ENCODE data around the gene HTRA2.

DNA sequence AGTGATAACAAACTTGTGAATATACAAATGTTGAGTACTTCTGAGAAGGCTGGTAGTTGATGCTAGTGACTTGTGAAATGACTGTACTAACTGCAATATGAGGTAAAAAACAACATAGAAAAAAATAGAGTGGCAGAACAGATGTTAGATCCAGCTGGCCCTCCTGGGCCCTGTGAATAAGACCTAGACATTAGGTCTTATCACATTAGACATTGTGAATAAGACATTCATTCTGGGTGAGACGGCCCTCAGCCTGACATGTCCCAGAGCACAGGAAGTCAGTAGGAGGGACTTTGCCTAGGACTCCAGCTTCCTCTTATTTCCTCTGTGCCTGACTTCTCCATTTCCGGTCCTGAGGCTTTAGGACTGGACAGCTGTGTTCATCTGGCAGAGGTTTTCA lies 47.7 kb downstream of the HTRA2 start:
- TF ChIP-seq CTCF (IDR thresholded peaks at IDR 0.05) (no peak), POLR2A (IDR thresholded peaks at IDR 0.05) (no peak)
